GM18517 (cell line): ENCODE data around the gene ZNF624.
A peak's percentile ranks its signal among the peaks of the same experiment; 100 is the strongest.

ENCODE experiments used
- ATAC-seq: cut with Tn5 transposase; IDR thresholded peaks from one replicate; pipeline ENCODE4 v1.9.1; 2021; ENCODE audit warnings: mild to moderate bottlenecking, moderate library complexity; ENCODE audit not compliant: unreplicated experiment

ZNF624 gene

DNA sequence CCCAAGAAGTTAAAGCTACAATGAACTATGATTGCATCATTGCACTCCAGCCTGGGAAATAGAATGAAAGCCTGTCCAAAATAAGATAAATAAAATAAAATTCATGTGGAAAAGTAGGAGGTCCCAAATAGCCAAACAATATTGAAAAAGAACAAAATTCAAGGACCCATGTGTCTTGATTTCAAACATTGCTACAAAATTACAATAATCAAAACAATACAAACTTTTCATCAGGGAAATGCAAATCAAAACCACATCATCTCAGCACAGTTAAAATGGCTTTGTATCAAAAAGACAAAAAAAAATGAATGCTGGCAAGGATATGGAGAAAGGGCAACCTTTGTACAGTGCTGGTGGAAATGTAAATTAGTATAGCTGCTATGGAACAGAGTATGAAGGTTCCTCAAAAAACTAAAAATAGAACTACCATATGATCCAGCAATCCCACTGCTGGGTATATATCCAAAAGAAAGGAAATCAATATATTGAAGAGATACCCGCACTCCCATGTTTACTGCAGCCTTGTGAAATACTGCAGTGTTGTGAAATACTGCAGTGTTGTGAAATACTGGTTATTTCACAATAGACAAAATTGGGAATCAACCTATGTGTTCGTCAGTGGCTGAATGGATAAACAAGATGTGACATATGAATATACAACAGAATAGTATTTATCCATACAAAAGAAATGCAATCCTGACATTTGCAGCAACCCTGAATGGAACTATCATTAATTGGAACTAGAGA lies 60.1 kb downstream of the ZNF624 start:
- ATAC-seq: no peak

DNA sequence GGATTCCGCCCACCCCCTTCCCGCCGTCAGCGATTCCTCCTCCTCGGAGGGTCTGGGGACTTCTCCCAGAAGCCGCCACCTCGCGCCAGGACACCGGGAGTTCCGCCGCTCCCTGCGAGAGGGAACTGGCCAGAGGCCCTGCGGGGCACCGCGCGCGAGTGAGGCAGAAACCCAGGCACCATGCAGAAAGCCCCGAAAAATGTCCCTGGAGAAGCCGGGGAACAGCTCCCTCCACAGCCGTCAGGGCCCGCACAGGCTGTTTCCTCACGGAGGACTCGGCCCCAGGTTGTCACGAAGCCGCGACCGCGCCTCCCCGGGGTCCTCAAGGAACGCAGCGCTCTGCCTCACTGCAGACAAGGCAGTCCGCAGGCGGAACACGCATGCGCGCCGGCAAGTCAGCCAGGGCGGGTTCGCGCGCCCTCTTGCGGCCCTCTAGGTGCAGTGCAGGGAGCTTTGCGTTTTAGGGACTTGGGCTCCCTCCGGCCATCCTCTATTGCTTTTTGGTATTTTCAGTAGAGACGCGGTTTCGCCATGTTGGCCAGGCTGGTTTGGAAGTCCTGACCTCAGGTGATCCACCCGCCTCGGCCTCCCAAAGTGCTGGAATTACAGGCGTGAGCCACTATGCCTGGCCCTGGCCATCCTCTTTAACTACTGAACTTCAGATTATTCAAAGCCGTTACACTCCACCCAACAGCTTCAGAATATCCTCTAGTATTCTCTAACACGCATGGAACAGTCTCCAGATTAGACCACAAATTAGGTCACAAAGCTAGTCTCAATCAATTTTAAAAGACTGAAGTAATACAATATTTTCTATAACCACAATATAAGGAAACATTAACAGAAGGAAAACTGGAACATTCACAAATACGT lies 64.3 kb downstream of the ZNF624 start:
- ATAC-seq: peak; percentile 70

GRCh38 chr17:16585796-16586195 lies 67.9 kb downstream of the ZNF624 start:
- no peak for ATAC-seq

GRCh38 chr17:16584273-16584995 lies 69.2 kb downstream of the ZNF624 start:
- ATAC-seq: no peak

GRCh38 chr17:16583781-16584180 lies 69.9 kb downstream of the ZNF624 start:
- ATAC-seq: no peak

DNA sequence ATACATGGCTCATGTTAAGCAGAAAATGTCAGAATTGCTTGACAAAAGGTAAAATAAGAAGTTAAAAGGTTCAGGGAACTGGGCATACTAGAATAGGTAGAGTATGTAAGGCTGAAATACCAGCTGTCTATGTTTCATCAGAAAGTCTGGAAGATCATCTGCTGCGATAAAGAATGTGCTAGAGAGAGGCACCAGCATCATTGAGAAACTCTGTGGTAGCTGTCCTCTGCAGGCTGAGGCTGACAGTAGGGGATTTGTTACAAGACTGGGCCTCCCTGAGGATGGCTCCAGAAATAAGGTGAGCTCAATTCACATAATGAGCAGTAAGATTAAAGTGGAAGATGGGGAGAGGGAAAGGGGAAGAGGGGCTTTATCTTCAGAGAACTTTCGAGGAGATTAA lies 80.2 kb downstream of the ZNF624 start:
- no peak for ATAC-seq
